Measurements from ENCODE around the gene ALPL.

Gene ALPL

DNA sequence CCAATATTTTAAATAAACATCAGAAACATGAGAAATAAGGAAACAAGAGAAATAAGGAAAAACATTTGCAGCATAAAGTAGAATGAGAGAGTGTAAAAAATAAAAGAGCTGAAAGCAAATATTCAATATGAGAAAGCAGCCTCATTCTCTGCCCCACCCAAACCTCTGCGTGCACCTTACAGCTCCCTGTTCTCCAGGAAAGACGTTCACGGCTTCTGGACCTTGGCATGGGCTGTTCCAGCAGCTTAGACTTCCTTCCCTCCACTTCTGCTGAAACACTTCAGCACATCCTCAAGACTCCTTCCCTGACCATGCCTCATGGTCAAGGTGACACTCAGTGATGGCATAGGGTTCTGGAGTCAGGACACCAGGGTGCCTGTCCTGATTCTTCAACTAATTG, 23.3 kb downstream of the ALPL start:
- ATAC-seq = no peak

DNA sequence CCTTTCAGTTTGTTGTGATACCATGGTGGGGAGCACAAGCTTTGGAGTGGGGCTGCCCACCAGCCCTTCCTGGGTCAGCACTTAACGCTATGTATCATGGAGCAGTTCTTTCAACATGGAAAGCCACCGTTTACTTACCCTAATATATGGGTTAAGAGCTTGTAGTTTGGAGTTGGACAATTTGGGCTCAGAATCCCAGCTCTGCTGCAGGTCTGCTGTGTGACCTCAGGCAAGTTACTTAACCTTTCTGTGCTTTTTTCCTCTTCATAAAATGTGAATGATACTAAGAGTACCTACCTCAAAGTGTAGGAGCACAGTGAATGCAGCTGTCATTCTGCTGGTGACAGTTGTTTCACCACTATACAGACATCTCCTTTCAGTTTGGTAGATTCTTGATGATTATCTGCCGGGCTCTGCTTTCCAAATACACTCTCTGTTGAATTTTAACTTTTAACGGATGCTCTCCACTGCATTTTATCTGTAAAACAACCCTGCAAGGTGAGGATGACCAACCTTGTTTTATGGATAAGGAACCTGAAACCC, 23.8 kb downstream of the ALPL start:
- no peak for ATAC-seq

DNA sequence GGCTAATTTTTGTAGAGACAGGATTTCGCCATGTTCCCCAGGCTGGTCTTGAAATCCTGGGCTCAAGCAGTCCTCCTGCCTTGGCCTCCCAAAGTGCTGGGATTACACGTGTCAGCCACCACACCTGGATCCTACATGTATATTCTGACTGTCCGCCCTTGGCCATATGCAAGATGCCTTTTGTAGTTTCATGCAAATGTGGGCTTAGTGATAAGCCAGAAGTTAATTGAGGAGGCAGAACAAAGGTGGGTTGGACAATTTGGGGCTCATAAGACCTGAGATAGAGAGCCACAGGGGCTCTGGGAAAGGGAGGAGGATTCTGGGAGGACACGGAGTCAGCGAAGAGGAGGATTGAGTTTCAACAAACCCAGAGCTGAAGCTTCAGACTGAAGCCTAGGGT, 24.9 kb downstream of the ALPL start:
- ATAC-seq = no peak

DNA sequence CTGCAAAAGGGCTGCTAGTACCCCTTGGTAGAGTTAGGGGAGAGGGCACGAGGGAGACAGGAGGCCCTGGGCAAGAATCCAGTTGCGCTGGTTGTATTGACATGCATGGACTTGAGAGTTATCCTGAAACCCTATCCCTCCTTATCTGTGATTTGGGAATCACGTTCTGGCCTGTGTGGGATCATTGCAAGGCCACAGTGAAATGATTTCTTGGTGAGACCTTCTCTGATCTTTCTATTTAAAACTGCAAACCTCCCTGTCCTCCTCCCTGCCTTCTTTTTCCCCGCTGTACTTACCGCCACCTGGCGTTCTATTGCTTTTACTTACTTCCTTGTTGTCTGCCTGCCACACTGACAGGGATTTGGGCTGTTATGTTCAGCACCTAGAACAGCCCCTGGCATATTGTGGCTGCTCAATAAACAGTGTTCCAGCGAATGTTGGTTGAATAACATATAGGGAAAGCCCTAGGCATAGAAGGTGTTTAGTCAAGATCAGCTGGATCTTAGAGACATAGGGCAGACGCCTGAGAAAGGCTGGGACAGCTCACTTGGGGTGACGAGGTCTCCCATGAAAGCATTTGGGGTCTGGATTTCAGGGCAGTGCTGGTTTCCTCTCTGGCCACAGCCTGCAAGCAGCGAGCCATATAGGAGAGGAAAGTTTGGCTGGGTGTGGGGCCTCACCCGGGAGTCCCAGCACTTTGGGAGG, 25.6 kb downstream of the ALPL start:
- no peak for ATAC-seq

DNA sequence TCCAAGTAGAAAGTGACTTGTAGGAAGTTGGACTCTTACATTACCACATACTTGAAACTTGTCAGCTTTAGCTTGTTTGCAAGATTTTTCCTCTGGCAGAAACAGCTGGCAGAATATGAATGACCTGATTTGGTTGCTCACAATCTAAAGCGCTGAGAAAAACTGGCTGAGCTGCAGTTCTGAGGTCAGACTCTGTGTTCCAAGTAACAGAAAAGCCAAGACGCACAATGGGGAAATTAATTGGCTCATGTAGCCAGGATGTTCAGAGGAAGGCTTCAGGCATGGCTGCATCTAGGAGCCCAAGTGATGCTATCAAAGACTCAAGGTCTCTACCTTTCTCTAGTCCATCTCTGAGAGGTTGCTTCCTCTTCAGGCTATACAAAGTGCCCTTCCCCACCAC, 27.0 kb downstream of the ALPL start:
- ATAC-seq = no peak

DNA sequence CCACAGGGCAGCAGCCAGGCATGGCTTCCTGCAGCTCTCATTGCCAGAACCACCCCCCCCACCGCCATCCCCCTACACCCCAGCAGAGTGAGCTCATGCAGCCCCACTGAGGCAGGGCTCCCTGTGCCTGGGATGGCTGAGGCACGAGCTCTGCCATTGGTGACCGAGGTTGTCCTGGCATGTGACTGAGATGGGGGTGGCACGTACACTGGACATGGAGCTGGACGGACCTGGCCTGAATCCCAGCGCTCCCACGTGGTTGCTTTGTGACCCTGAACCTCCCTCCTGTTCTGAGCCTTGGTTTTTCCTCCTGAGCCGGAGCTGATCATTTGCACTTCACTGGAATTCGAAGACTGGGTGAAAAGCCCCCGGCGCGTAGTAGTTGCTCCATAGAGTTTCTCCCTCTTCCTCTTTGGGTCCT, 28.3 kb downstream of the ALPL start:
- no peak for ATAC-seq

- no peak for ATAC-seq
These were observed 28.9 kb downstream of the ALPL start for GRCh38 chr1:21537932-21538630.

DNA sequence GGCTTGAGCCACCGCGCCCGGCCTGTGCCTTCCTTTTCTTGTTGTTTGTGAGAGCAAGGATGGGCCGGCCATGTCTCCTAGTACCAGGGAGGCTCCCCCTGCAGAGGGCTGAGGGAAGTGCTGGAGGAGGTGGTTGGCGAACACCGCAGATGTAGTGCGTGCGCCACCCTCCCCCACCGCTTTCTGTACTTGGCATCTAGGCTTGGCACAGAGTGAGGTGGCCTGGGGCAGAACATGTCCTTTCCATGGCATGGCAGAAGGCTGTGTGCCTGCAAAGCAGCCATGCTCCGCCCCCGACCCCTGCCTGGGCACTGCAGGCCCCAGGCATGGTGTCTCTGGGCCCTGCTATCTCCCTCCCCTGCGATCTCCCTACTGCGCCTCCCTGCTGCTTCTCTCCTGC, 30.7 kb downstream of the ALPL start:
- no peak for ATAC-seq

GRCh38 chr1:21541329-21541728, 32.1 kb downstream of the ALPL start:
- ATAC-seq = no peak

GRCh38 chr1:21541835-21542234, 32.6 kb downstream of the ALPL start:
- ATAC-seq = no peak

DNA sequence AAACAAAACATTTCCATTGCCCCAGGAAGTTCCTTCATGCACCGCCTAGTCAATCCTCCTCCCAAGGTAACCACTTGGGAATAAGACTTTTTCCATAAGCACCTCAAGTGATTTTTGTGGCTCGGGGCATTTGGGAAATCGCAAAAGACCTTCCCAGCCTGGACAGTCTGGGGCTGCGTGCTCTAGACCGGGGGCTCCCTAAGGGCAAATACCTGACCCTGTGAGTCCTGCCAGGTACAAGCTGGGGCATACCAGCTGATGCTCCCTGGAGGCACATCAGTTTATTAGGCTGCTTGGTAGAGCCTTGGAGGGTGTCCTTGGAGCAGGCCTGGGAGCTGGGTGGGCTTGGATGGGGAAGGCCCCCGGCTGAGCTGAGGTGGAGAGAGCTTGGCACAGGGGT, 34.4 kb downstream of the ALPL start:
- no peak for ATAC-seq

DNA sequence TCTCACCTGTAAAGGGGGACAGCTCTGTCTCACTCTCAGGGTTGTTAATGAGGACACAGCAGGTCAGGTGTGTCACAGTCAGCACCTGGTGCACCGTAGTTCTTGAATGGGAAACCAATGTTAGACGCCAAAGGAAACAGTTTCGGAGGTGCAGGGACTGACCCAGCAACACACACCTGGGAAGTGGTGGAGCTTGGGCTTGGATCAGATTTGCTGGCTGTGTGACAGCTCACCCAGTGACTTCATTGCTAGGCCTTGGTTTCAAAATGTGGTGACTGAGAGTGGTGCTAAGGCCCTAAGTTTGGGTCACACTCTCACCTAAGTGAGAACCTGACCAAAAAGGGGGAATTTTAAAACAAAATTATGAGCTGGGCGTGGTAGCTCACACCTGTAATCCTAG, 34.9 kb downstream of the ALPL start:
- ATAC-seq = no peak

- no peak for ATAC-seq
These were observed 37.1 kb downstream of the ALPL start for GRCh38 chr1:21546122-21546825.

- no peak for ATAC-seq
These were observed 38.7 kb downstream of the ALPL start for GRCh38 chr1:21547876-21548275.

DNA sequence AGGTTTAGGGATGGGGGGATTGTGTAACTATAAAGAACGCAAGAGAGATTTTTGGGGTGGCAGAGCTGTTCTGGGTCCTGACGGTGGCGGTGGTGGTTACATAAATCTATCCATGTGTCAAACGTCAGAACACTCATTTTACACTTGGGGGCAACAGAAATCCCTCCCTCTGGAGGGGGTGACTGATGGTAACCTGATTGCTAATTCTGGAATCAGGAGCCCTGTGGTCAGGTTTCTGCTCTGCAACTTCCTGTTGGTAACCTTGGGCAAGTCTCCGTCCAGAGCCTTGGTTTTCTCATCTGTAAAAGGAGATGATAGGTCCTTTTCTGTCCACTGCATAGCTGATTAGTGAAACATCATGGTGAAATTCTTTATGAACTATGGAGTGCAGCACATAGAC, 40.9 kb downstream of the ALPL start:
- no peak for ATAC-seq

GRCh38 chr1:21550866-21551475, 41.7 kb downstream of the ALPL start:
- no peak for ATAC-seq

DNA sequence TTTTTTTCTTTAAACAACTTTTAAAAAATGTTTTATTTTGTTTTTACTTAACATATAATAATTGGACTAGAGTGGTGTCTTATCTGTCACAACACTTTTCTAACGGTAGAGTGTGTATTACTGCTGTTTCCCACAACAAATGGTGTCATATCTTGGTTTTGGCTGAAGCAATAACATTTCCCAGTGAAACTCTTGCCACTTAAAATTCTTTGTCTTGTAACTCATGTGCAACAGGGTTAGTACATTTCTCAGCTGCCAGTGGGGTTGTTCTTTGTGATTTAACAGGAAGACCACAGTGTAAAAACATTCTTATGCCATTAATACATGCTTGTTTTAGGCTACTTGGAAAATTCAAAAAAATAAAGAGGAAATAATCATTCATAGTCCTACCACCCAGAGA, 43.5 kb downstream of the ALPL start:
- no peak for ATAC-seq

- ATAC-seq = no peak
These were observed 44.1 kb downstream of the ALPL start for GRCh38 chr1:21553116-21553926.

GRCh38 chr1:21559788-21560567, 50.8 kb downstream of the ALPL start:
- ATAC-seq = no peak

GRCh38 chr1:21560916-21561638, 51.9 kb downstream of the ALPL start:
- no peak for ATAC-seq

GRCh38 chr1:21562896-21563295, 53.7 kb downstream of the ALPL start:
- ATAC-seq = no peak
